K562 (cell line): ENCODE measurements around the gene HCRT. TPM values are rescaled to one million over a fixed set of nuclear protein-coding genes. Genes with fewer than 3 reads are reported as not detected.

Experiments used
- ATAC-seq: fragments of 200-7000 bp; cut with Tn5 transposase; 3 replicates; pipeline ENCODE4 v1.9.1; 2020; ENCODE audit warnings: moderate library complexity
- Bru-seq: library from RNA; stranded (reverse); fragments of 400-500 nt; gene quantifications from one replicate; lab custom pipeline; 2021; lab: Mats Ljungman, UMichigan
- BruChase-seq, 2 experiments: library from RNA; stranded (reverse); fragments of 400-500 nt; gene quantifications; one replicate each; lab custom pipeline; 2021; lab: Mats Ljungman, UMichigan
- BruUV-seq: library from RNA; stranded (reverse); fragments of 400-500 nt; replicated peaks from 2 replicates; lab custom pipeline; 2021; lab: Mats Ljungman, UMichigan
- CTCF ChIA-PET: fragments of 300-600 bp; formaldehyde crosslinking; extraction: SDS; loops from one replicate; lab custom pipeline; 2021; ENCODE audit warnings: low intra/inter-chr PET ratio; lab: Yijun Ruan, JAX
- POLR2A ChIA-PET: fragments of 300-600, 350-650 bp; sonication (Branson Sonifier 250); formaldehyde crosslinking; extraction: SDS; loops from one replicate; lab custom pipeline; 2021; ENCODE audit warnings: antibody characterized with exemption, inconsistent platforms; lab: Yijun Ruan, JAX
- DNase-seq, 4 experiments: peaks; one replicate each; pipeline versions ENCODE4 v3.0.0 to v3.0.0-alpha.2; 2011 to 2018; ENCODE audit warnings: low spot score in 3 of 4, mixed read lengths in 3 of 4; ENCODE audit errors: extremely low read depth in 1 of 4
- FAIRE-seq: peaks from 2 replicates; lab custom pipeline; 2011; peaks lifted over from hg19 to GRCh38; lab: Jason Lieb, UNC
- H2AFZ ChIP-seq: 2 replicates; pipeline ENCODE4 v1.6.0; 2011; ENCODE audit warnings: low read depth, low read length, control low read depth, inconsistent platforms
- H3K27ac ChIP-seq: fragments of 200-600 bp; 3 replicates; pipeline ENCODE4 v1.8.0; 2011; ENCODE audit warnings: low read depth, mild to moderate bottlenecking, control low read depth, inconsistent platforms, low read length, moderate library complexity, mixed read lengths; ENCODE audit errors: extremely low read depth
- H3K27me3 ChIP-seq, 2 experiments: fragments of 300-600 bp in 1 of 2; 2 replicates in 1 of 2; 3 replicates in 1 of 2; pipeline versions ENCODE4 v1.6.0 to v1.8.0; 2011; ENCODE audit warnings: inconsistent platforms in 2 of 2, low read length in 2 of 2, mild to moderate bottlenecking in 1 of 2, mixed read lengths in 1 of 2, moderate library complexity in 1 of 2; ENCODE audit not compliant: control insufficient read depth in 2 of 2, insufficient read depth in 2 of 2
- H3K36me3 ChIP-seq: fragments of 300-600 bp; 3 replicates; pipeline ENCODE4 v1.8.0; 2011; ENCODE audit warnings: mild to moderate bottlenecking, low read length, inconsistent platforms; ENCODE audit not compliant: control insufficient read depth, insufficient read depth
- H3K4me1 ChIP-seq, 2 experiments: fragments of 200-600 bp in 1 of 2; replicated peaks in 1 of 2; 2 replicates in 1 of 2; 3 replicates in 1 of 2; pipeline versions ENCODE4 v1.5.1 to v1.8.0; 2011; ENCODE audit warnings: inconsistent platforms in 2 of 2, low read length in 2 of 2, mild to moderate bottlenecking in 1 of 2, mixed read lengths in 1 of 2, moderate library complexity in 1 of 2; ENCODE audit not compliant: control insufficient read depth in 2 of 2, insufficient read depth in 2 of 2
- H3K4me2 ChIP-seq: 2 replicates; pipeline ENCODE4 v1.6.1; 2011; ENCODE audit warnings: low read length, control low read depth, inconsistent platforms, mixed read lengths; ENCODE audit not compliant: insufficient read depth
- H3K4me3 ChIP-seq: fragments of 200-600 bp; sonication (generic), shearing (Covaris generic); 2 replicates; pipeline ENCODE4 v1.5.1; 2016; ENCODE audit warnings: control low read depth, inconsistent platforms
- H3K79me2 ChIP-seq: fragments of 200-600 bp; 3 replicates; pipeline ENCODE4 v1.8.0; 2011; ENCODE audit warnings: low read length, inconsistent platforms; ENCODE audit not compliant: control insufficient read depth, insufficient read depth
- H3K9ac ChIP-seq, 2 experiments: 2 replicates each; pipeline versions ENCODE4 v1.6.0 to v1.6.1; 2011; ENCODE audit warnings: low read depth in 2 of 2, low read length in 2 of 2, control low read depth in 1 of 2, inconsistent platforms in 1 of 2, mild to moderate bottlenecking in 1 of 2, mixed read lengths in 1 of 2; ENCODE audit not compliant: insufficient read depth in 1 of 2
- H3K9me1 ChIP-seq: one replicate; pipeline ENCODE4 v1.6.0; 2011; ENCODE audit warnings: inconsistent platforms, mild to moderate bottlenecking, low read length, moderate library complexity; ENCODE audit not compliant: control insufficient read depth, insufficient read depth
- H3K9me3 ChIP-seq: replicated peaks from 2 replicates; pipeline ENCODE4 v1.5.1; 2011; ENCODE audit warnings: low read depth, low read length, inconsistent platforms; ENCODE audit not compliant: control insufficient read depth, insufficient read depth
- H4K20me1 ChIP-seq: replicated peaks from 2 replicates; pipeline ENCODE4 v1.6.1; 2011; ENCODE audit warnings: low read length, inconsistent platforms, mixed read lengths; ENCODE audit not compliant: control insufficient read depth, insufficient read depth
- CBFB ChIP-seq: sonication (generic); formaldehyde crosslinking; IDR thresholded peaks from 2 replicates; pipeline ENCODE4 v1.4.0; 2020; ENCODE audit warnings: mild to moderate bottlenecking, missing genetic modification reagents
- FOSL1 ChIP-seq: fragments of 200-800 bp; sonication (Bioruptor generic); conservative IDR thresholded peaks from 2 replicates; pipeline ENCODE4 v1.6.1; 2016; ENCODE audit warnings: missing genetic modification characterization, missing compliant biosample characterization
- GTF2F1 ChIP-seq: IDR thresholded peaks from 2 replicates; pipeline ENCODE4 v1.6.1; 2011; ENCODE audit warnings: low read depth, low read length, improper control_type of control experiment
- HCFC1 ChIP-seq: IDR thresholded peaks from 2 replicates; pipeline ENCODE4 v1.6.1; 2012; ENCODE audit warnings: low read depth, low read length, improper control_type of control experiment
- SPI1 ChIP-seq: IDR thresholded peaks from 2 replicates; pipeline ENCODE4 v1.6.1; 2011; ENCODE audit warnings: low read depth, low read length, control low read depth, borderline replicate concordance
- ZNF445 ChIP-seq: fragments of 250-450 bp; sonication (Bioruptor Pico); IDR thresholded peaks from 2 replicates; pipeline ENCODE4 v1.4.0; 2020; ENCODE audit warnings: low read depth, mild to moderate bottlenecking, moderate library complexity
- WGBS: fragments of 100-300 bp; shearing (Covaris generic); methylation state at CpG from one replicate; pipeline ENCODE4 v1.1.6; 2016; ENCODE audit warnings: low coverage, mixed read lengths; ENCODE audit not compliant: insufficient coverage; ENCODE audit errors: missing lambda C conversion rate; 5-methylcytosine and 5-hydroxymethylcytosine counted together
- in situ Hi-C: fragments of 300-500 bp; cut with MboI; formaldehyde crosslinking; loops from 4 replicates; pipeline ENCODE4 v1.15.0; 2018; ENCODE audit warnings: inconsistent platforms, mixed read lengths
- intact Hi-C: fragments of 100-400 bp; cut with micrococcal nuclease; formaldehyde crosslinking; loops from 2 replicates; pipeline ENCODE4 v1.14.2; 2022
- long read RNA-seq, 3 experiments: library from polyadenylated mRNA in 2 of 3; library from RNA in 1 of 3; unstranded in 2 of 3; stranded (forward) in 1 of 3; transcript quantifications; one replicate each; pipeline ENCODE4 v2.0.0, GENCODE V29; 2019 to 2022
- polyA minus RNA-seq, 3 experiments: library from RNA; depleted of rRNA, polyadenylated mRNA; stranded (reverse); fragments of >200 nt; gene quantifications; 2 replicates each; pipeline ENCODE4 v1.2.3, GENCODE V29; 2011
- polyA plus RNA-seq, 8 experiments: library from polyadenylated mRNA; depleted of rRNA in 4 of 8; stranded (reverse) in 5 of 8; unstranded in 3 of 8; fragments of >200 nt; fragmentation: Nextera tagmentation in 2 of 8; fragmentation: Illumina TruSeq in 1 of 8; extraction: Ambion mirVana in 2 of 8; extraction: Trizol in 1 of 8; gene quantifications; 2 replicates each; pipeline versions ENCODE4 v1.2.1 to v1.2.3, GENCODE V29; 2011 to 2014; ENCODE audit warnings: inconsistent platforms in 1 of 8, missing spikeins in 1 of 8
- total RNA-seq, 7 experiments: library from RNA; depleted of rRNA in 6 of 7; stranded (reverse); fragments of >200 nt in 6 of 7; fragmentation: Illumina TruSeq in 2 of 7; extraction: Trizol in 2 of 7; gene quantifications; 2 replicates each; pipeline versions ENCODE4 v1.2.1 to v1.2.3, GENCODE V29; 2011 to 2021; ENCODE audit warnings: low replicate concordance in 1 of 7
- TF ChIP-seq, protein P1 (sequence below), 2 experiments: fragments of 450-650 bp in 1 of 2; sonication (generic) in 1 of 2; formaldehyde crosslinking in 1 of 2; IDR thresholded peaks in 1 of 2; conservative IDR thresholded peaks in 1 of 2; 2 replicates each; pipeline versions ENCODE4 v1.6.1 to v1.8.1; 2016 to 2023; ENCODE audit warnings: mild to moderate bottlenecking in 2 of 2, moderate library complexity in 2 of 2, inconsistent platforms in 1 of 2, missing genetic modification reagents in 1 of 2

The HCRT gene, protein sequence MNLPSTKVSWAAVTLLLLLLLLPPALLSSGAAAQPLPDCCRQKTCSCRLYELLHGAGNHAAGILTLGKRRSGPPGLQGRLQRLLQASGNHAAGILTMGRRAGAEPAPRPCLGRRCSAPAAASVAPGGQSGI
- total RNA-seq (2011; cell fraction: chromatin; rRNA removed; ENCODE audit: low replicate concordance) = not detected in 2 replicates
- not detected in 2 replicates for total RNA-seq (2011; cell fraction: nucleolus; rRNA removed)
- not detected in 2 replicates for total RNA-seq (2011; cell fraction: nucleoplasm; rRNA removed)
- not detected in 2 replicates for total RNA-seq (2014; rRNA removed)
- not detected in 2 replicates for total RNA-seq (2014; rRNA removed; fragmentation: Illumina TruSeq; extraction: Trizol)
- not detected in 2 replicates for total RNA-seq (2015; rRNA removed; fragmentation: Illumina TruSeq; extraction: Trizol)
- not detected in 2 replicates for total RNA-seq (2021)
- polyA plus RNA-seq (2011; rRNA removed) = not detected in 2 replicates
- polyA plus RNA-seq (2011; cell fraction: cytosol; rRNA removed) = not detected in 2 replicates
- not detected in 2 replicates for polyA plus RNA-seq (2011; cell fraction: nucleus; rRNA removed)
- not detected in 2 replicates for polyA plus RNA-seq (2012)
- not detected in 2 replicates for polyA plus RNA-seq (2014; fragmentation: Illumina TruSeq; extraction: Trizol)
- polyA plus RNA-seq (2014; fragmentation: Nextera tagmentation; extraction: Ambion mirVana) = not detected
- polyA plus RNA-seq (2014; rRNA removed) = not detected in 2 replicates
- polyA minus RNA-seq (2011; rRNA and poly(A)+ RNA removed) = not detected in 2 replicates
- not detected in 2 replicates for polyA minus RNA-seq (2011; cell fraction: cytosol; rRNA and poly(A)+ RNA removed)
- not detected in 2 replicates for polyA minus RNA-seq (2011; cell fraction: nucleus; rRNA and poly(A)+ RNA removed)
- percentile 36 among the genes with signal in this experiment for Bru-seq, nascent RNA
- percentile 35 among the genes with signal in this experiment for BruChase-seq, experiment 1, labeled RNA remaining after a 2-hour chase
- BruChase-seq, experiment 2, labeled RNA remaining after a 6-hour chase = percentile 24 among the genes with signal in this experiment
- long read RNA-seq, experiment 1, partial matches to known transcripts = 1 of 1 reads
- long read RNA-seq, experiment 1, other reads (novel, unspliced or antisense) = 0 of 1 reads
- long read RNA-seq, experiment 2 = 0 reads
- long read RNA-seq, experiment 3 = 0 reads

DNA sequence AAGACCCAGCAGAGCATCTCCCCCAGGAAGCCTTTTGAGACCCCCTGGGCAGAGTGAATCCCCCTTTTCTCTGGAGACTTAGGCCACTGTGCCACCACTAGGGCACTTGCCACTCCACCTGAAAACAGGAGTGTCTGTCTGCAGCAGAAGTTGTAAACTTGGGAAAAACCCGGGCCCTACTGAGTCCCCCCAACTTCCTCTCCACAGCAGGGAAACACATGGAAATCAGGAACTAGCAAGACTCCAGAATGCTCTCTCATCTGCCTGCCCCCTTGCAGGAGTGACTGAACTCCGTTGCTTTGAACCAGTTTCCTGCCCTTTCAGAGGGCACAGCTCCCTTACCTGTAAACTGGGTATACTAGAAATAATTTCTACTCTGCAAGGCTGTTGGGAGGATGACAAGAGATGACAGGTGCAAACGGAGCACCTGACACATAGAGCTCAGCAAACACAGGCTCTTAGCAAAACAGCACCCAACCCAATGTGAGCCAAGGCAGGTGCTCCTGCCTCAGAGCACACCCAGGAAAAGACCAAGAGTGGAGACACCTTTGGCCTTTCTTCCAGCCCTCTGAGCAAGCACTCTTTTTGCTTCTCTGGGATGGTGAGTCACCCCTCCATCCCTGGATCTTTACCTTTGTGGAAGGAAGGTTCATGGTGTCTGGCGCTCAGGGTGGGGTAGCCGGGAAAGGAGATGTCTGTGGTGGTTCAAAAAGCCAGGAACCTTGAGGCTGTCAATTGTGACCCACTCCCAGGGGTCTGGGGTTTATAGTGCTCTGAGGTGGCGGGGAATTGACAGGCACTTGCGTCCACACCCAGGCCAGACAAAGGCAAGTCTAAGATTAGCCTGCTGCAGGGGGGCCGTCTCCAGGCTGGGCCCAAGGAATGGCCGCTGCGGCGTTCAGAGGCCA is at the start of gene HCRT:
Gene HCRT, minus strand, starts transcription at position 740 of the 908 bp plus-strand sequence. Its CDS starts 87 bp downstream, at position 653.
- POLR2A ChIA-PET = interaction anchor here (0.6 to 1.9 kb wide), 2 partner anchors 9 to 256 kb away, joined by 3 to 7 read pairs; partner anchors contain the start of gene GHDC
- Histone ChIP-seq H3K4me1 (peaks cover 31 to 48% of the 10 kb centered on the region in 2 experiments), H3K9me3 (no peaks in the 10 kb centered on the region), H3K9me1 (no peaks in the 10 kb centered on the region), H4K20me1 (0 out of 2 replicates have a peak, but pooled peaks cover under 1% of the 10 kb centered on the region), H3K9ac (peak within 1 kb of the TSS; percentile 34 to 87; a peak in 3 of 4 replicates)
- FAIRE-seq (no peak), ATAC-seq (no peak)
- in situ Hi-C loops = no loop called here
- CTCF ChIA-PET = no interaction called here
- intact Hi-C loops = loop anchor here (5.0 to 10.0 kb wide), 2 partner anchors 220 to 223 kb away; no protein-coding TSS in a partner anchor
- TF ChIP-seq CBFB (CRISPR knock-in tag) = no peak
- no peak for TF ChIP-seq ZNF445
- TF ChIP-seq, protein P1, sequence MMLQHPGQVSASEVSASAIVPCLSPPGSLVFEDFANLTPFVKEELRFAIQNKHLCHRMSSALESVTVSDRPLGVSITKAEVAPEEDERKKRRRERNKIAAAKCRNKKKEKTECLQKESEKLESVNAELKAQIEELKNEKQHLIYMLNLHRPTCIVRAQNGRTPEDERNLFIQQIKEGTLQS (IDR thresholded peaks at IDR 0.05) = peak; percentile 55
- TF ChIP-seq, protein P1 (CRISPR knock-in tag; conservative IDR thresholded peaks at IDR 0.05) = no peak
- no peak for TF ChIP-seq GTF2F1
- TF ChIP-seq SPI1 = peak; percentile 58; the same call in 1 of the 2 replicates
- TF ChIP-seq HCFC1 = no peak
- no peak; the same call in 1 of the 2 replicates for TF ChIP-seq FOSL1
- TF ChIP-seq, all 486 proteins: peak for 2
- H3K4me2 ChIP-seq = peak within 1 kb of the TSS; percentile 95
- DNase-seq = no peak
- 0 out of 3 replicates have a peak within 1 kb of the TSS, but pooled peaks have one; percentile 36 for H3K27ac ChIP-seq
- WGBS = 72% methylated on average over 11 of the region's 11 CpGs
- peak within 1 kb of the TSS; percentile 96 for H2AFZ ChIP-seq
- no peaks in the 10 kb centered on the region for H3K36me3 ChIP-seq
- H3K27me3 ChIP-seq = no peaks in the 10 kb centered on the region
- H3K4me3 ChIP-seq = peak within 1 kb of the TSS; percentile 65
- BruUV-seq = TSS peak; percentile 66
- H3K79me2 ChIP-seq = peaks cover 11% of the 10 kb centered on the region; the same call in 2 of the 3 replicates
